NK-92 (cell line): ENCODE measurements around the gene TEX30.
"Not testable (repeated sequence)": the region's sequence is repeated elsewhere in the genome, so short reads cannot be mapped to it uniquely, and the experiment has no call there.

ENCODE experiments used
- DNase-seq: peaks from one replicate; lab custom pipeline; 2025; ENCODE audit not compliant: unreplicated experiment; lab: John Stamatoyannopoulos, UW

The TEX30 gene

DNA sequence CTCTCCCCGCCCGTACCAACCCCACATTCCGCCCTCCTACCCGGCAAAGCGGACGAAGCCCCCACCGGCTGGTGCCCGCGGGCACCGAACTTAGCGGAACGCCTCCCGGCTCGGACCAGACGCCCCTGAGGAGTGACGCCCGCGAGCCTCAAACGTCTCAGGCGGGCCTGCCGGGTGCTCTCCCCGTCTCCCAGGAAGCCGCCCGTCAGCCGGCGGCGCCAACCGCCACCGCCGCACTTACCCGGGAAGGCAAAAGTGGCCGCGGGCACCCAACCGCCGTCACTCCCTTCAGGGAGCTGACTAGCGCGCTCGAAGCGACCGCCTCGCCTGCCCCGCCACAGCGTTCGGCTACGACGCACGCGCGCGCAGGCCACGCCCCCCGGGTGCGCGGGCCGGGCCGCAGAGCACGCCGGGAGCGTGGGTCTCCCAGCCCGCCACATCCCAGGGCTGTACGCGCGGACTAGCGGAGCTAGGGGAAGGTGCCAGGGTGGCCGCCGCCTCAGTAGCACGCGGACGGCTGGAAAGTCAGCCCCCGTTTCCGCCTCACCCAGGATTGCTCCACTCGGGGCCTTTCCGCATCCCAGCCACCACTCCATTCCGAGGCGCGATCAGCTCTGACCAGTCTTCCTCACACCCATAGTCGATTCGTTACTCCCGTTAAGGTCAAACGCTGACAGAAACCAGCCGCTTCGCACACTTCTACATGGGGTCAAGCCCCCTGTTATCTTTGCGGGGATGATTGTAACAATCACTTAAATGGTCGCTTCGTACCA is at the start of gene TEX30:
Gene TEX30, minus strand, starts transcription at position 346 of the 773 bp plus-strand sequence. CDS start 3,760 bp downstream, outside the sequence.
- no peak for DNase-seq

DNA sequence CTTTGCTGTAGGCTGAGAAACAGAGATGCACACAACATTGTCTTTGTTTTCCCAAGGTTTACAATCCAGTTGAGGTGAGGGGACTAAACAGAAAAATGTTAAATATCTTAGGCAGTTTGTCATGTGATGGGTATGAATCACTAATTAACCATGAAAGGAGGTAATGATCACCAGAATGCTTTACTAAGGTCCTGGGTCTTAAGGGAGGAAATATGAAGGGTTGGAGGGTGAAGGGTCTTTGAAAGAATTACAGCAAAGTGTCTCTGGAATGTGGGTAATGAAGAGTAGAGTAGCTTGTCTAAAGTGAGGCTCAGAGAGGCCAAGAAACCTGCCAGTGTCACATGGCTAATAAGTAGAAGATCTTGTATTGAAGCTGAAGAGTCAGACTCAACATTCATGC is 44.3 kb upstream of the TEX30 start:
- DNase-seq, result no peak

- DNase-seq, result no peak
These were observed 43.7 kb upstream of the TEX30 start for GRCh38 chr13:102817241-102817640.

DNA sequence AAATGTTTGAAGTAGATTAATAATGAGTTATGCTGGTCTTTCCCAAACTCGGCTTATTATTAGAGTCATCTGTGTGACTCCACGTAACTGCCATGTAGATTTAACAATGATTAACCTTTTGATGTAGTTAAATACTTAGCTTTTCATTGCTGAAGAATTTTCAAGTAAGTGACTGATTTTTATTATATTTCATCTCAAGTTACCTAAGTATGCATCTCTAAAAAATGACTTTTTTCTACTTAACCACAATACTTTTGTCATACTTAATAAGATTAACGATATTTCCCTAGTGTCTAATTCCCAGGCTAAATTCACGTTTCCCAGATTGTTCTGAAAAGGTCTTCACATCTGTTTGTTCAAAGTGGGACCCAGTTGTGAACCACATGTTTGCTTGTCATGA is 43.1 kb upstream of the TEX30 start:
- no peak for DNase-seq

DNA sequence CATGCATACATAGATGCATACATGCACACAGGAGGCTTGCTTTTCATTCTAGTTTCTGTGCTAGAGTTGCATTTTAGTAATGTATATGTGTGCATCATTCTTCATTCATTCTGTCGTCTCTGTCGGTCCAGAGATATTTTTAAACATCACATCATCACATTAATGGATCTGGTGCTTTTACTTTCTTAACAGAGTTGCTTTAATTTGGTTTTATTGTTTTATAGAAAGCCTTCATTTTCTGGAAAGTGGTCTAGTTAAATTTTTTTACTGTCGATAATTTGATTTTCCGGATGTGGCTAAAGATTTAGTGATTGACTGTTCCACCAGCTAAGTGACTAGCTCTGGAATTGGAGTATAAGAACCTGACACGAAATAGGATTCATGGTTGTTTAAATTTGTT is 42.2 kb upstream of the TEX30 start:
- no peak for DNase-seq

GRCh38 chr13:102814793-102815192 is 41.2 kb upstream of the TEX30 start:
- DNase-seq, result no peak

- no peak for DNase-seq
These were observed 40.5 kb upstream of the TEX30 start for GRCh38 chr13:102814025-102814607.

- DNase-seq, result no peak
These were observed 39.2 kb upstream of the TEX30 start for GRCh38 chr13:102812611-102813287.

DNA sequence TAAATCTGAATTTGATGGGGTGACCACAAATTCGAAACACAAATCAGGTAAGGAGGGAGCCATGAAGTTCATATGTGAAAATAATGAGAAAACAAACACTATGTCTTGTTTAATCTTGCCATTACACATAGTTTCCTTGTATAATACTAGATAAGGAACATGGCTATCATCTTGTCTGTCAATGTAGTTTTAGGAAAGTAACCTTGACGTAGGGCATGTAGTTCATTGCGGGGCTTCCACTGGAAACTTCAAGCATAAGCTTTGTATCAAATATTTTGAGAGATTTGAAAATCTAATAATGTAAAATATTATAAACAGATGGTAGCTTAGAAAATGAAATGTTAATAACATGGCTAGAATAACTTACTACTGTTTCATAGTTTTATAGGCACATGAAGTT is 34.1 kb upstream of the TEX30 start:
- no peak for DNase-seq

DNA sequence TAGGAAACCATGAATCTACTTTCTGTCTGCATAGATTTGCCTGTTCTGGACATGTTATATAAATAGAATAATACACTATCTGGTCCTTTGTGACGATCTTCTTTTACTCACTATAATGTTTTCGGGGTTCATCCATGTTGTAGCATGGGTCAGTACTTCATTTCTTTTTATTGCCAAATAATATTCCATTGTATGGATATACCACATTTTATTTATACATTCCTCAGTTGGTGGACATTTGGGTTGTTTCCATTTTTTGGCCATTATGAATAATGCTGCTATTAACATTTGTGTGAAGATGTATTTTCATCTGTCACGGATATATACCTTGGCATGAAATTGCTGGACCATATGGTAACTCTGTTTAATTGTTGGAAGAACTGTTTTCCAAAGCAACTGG is 32.1 kb upstream of the TEX30 start:
- DNase-seq, result no peak

- DNase-seq, result no peak
These were observed 26.8 kb upstream of the TEX30 start for GRCh38 chr13:102800145-102801041.

GRCh38 chr13:102799426-102800144 is 26.0 kb upstream of the TEX30 start:
- no peak for DNase-seq

DNA sequence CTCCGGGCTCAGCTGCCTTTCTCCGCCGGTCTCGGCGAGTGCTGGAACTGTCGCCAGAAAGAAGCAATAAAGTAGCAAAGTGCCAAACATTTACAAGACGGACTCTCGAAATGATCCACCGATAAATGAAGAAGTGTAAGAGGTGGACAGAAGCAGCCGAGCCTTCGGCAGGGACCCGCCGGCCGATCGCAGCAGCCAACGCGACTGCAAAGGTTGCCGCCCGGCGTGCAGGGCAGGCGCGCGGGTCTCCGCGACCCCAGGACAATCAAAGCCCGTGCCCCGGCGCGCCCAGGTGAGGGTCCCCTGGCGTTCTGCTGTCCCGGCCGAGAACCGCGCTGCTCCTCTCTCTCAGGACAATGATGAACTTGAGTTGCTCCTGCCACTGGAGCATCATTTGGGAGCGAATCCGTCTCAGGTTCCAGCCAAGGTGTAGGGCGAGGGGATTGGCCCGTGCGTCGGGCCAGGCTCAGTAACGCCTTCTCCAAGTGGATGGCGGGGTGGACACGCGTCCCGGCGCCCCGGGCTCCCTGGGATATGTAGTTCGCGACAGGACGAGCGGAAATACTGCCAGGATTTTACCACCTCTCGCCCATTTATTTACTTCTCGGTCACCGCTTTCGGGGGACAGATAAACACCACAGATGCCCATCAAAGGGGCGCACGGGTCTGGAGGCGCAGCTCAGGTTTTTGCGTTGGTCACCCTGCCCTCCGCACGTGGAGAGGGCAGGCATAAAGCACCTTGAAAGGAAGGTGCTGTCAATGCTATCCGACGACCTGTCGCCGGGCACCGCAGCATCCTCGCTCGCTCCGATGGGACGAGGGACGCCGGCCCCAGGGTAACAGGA is 25.2 kb upstream of the TEX30 start, which contains the start of the genes BIVM and POGLUT2:
Gene BIVM, plus strand, starts transcription at position 539 of the 845 bp plus-strand sequence. CDS start 8,149 bp downstream, outside the sequence.
Gene POGLUT2, minus strand, starts transcription at position 396 of the 845 bp plus-strand sequence. Its CDS starts 306 bp downstream, at position 90.
- no peak for DNase-seq

DNA sequence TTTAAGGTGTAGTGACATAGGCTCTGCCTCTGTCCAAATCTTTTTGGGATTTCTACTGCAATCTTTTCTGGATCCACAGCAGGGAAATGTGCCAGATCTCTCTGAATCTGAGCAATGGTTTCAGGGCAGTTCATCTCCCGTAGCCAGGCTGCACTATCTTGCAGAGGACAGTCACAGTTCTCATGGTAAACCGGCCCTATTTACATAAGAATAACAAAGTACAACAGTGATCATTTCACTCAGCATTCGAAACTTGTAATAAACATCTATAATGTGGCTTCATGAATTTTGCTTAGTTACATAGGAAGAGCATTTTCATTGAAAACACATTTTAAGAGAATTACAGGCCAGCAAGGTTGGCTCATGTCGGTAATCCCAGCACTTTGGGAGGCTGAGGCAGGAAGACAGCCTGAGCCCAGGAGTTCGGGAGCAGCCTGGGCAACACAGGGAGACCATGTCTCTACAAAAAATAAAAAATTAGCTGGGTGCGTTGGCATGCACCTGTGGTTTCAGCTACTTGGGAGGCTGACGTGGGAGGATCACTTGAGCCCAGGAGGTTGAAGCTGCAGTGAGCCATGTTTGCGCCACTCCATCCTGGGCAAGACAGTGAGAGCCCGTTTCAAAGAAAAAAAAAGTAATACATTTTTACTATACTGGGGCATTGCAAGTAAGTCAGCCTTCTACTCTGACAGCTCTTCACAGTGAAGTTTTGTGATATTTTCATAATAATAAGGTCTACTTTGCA is 20.2 kb upstream of the TEX30 start:
- DNase-seq, result no peak

DNA sequence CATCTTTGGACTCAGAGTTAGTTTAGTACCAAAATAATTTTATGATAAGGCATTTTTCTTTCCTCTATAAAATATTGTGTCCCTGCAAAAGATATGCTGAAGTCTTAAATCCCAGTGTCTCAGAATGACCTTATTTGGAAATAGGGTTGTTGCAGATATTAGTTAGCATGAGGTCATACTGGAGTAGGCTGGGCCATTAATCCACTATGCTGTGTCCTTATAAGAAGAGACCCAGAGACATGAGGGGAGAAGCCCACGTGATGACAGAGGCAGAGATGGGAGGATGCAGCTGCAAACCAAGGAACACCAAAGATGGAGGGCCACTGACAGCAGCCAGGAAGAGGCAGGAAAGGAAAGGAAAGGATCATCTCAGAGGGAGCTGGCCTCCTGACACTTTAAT is 18.8 kb upstream of the TEX30 start:
- DNase-seq, result no peak

- DNase-seq, result no peak
These were observed 15.1 kb upstream of the TEX30 start for GRCh38 chr13:102788683-102789082.

- DNase-seq, result no peak
These were observed 10.9 kb upstream of the TEX30 start for GRCh38 chr13:102784483-102784882.

- DNase-seq, result no peak
These were observed 8.0 kb upstream of the TEX30 start for GRCh38 chr13:102781591-102781990.

DNA sequence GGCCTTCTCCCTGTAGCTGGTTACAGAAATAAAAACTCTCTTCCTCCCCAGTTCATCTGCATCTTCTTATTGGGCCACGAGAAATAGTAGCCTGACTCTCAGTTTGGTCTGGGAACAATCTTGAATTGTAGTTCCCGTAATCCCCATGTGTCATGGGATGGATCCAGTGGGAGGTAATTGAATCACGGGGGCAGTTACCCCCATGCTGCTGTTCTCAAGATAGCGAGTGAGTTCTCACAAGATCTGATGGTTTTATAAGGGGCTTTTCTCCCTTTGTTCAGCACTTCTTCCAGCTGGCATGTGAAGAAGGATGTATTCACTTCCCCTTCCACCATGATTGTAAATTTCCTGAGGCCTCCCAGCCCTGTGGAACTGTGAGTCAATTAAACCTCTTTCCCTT is 7.1 kb upstream of the TEX30 start:
- not testable (repeated sequence) for DNase-seq
